HTR-8/SVneo (cell line): ENCODE results near the gene LRCH1.

ENCODE experiments used
- DNase-seq: peaks from one replicate; pipeline ENCODE4 v3.0.0; 2011; ENCODE audit warnings: low spot score, mixed read lengths; ENCODE audit not compliant: insufficient read length
- FAIRE-seq: peaks from 2 replicates; lab custom pipeline; 2011; peaks lifted over from hg19 to GRCh38; lab: Jason Lieb, UNC

LRCH1 gene

GRCh38 chr13:46531953-46532352 lies 21.0 kb upstream of the LRCH1 start:
- no peak for DNase-seq
- no peak for FAIRE-seq

GRCh38 chr13:46535002-46535401 lies 18.0 kb upstream of the LRCH1 start:
- DNase-seq (no peak), FAIRE-seq (no peak)

GRCh38 chr13:46535825-46536224 lies 17.1 kb upstream of the LRCH1 start:
- DNase-seq (no peak), FAIRE-seq (no peak)

GRCh38 chr13:46536341-46536740 lies 16.6 kb upstream of the LRCH1 start:
- DNase-seq (no peak), FAIRE-seq (no peak)

GRCh38 chr13:46539231-46539630 lies 13.7 kb upstream of the LRCH1 start:
- no peak for FAIRE-seq
- no peak for DNase-seq

- FAIRE-seq, result no peak
- no peak for DNase-seq
Observed at GRCh38 chr13:46541210-46541609, 11.8 kb upstream of the LRCH1 start.

- no peak for FAIRE-seq
- no peak for DNase-seq
Observed at GRCh38 chr13:46542833-46543232, 10.1 kb upstream of the LRCH1 start.

- DNase-seq (no peak), FAIRE-seq (no peak)
Observed at GRCh38 chr13:46543287-46543686, 9.7 kb upstream of the LRCH1 start.

- FAIRE-seq (no peak), DNase-seq (no peak)
Observed at GRCh38 chr13:46544208-46544607, 8.8 kb upstream of the LRCH1 start.

GRCh38 chr13:46544811-46545210 lies 8.2 kb upstream of the LRCH1 start:
- FAIRE-seq (no peak), DNase-seq (no peak)

GRCh38 chr13:46546084-46546768 lies 6.7 kb upstream of the LRCH1 start:
- DNase-seq (no peak), FAIRE-seq (no peak)

GRCh38 chr13:46550822-46551221 lies 2.1 kb upstream of the LRCH1 start:
- DNase-seq, result no peak
- no peak for FAIRE-seq

GRCh38 chr13:46551410-46552302 lies 1.3 kb upstream of the LRCH1 start:
- DNase-seq (peak; percentile 52), FAIRE-seq (no peak)

- FAIRE-seq (no peak), DNase-seq (no peak)
Observed at GRCh38 chr13:46552303-46552682, 677 bp upstream of the LRCH1 start.

GRCh38 chr13:46553521-46553885 lies 533 bp downstream of the LRCH1 start:
- FAIRE-seq (no peak), DNase-seq (no peak)

GRCh38 chr13:46553886-46554858 lies 1.2 kb downstream of the LRCH1 start:
- DNase-seq (peak; percentile 63), FAIRE-seq (no peak)

GRCh38 chr13:46554951-46555350 lies 2.0 kb downstream of the LRCH1 start:
- DNase-seq (no peak), FAIRE-seq (no peak)

GRCh38 chr13:46555722-46556417 lies 2.9 kb downstream of the LRCH1 start:
- DNase-seq, result no peak
- no peak for FAIRE-seq

GRCh38 chr13:46556418-46556779 lies 3.4 kb downstream of the LRCH1 start:
- DNase-seq, result no peak
- no peak for FAIRE-seq

- no peak for FAIRE-seq
- no peak for DNase-seq
Observed at GRCh38 chr13:46559272-46559805, 6.4 kb downstream of the LRCH1 start.
